Measurements from ENCODE around the gene ZNF319. TPM values are rescaled to one million over a fixed set of nuclear protein-coding genes. Genes with fewer than 3 reads are reported as not detected.

Gene ZNF319
- total RNA-seq (10 to 100 TPM in 1 of 5 donors, 1 to 10 TPM in 3, not detected in 1; 2.4 to 11.0 (median 5.3) TPM), polyA plus RNA-seq (1 to 10 TPM; 1.4 to 2.7 (median 2.2) TPM)
- long read RNA-seq, donor 1: 0 reads
- long read RNA-seq, donor 2, full-length matches to known transcripts: 3 of 3 reads
- long read RNA-seq, donor 2, partial matches to known transcripts: 0 of 3 reads
- long read RNA-seq, donor 2, other reads (novel, unspliced or antisense): 0 of 3 reads
- long read RNA-seq, donor 3, full-length matches to known transcripts: 1 of 1 reads
- long read RNA-seq, donor 3, partial matches to known transcripts: 0 of 1 reads
- long read RNA-seq, donor 3, other reads (novel, unspliced or antisense): 0 of 1 reads
- long read RNA-seq, donor 4, full-length matches to known transcripts: 1 of 1 reads
- long read RNA-seq, donor 4, partial matches to known transcripts: 0 of 1 reads
- long read RNA-seq, donor 4, other reads (novel, unspliced or antisense): 0 of 1 reads
- long read RNA-seq, donor 5, full-length matches to known transcripts: 5 of 5 reads
- long read RNA-seq, donor 5, partial matches to known transcripts: 0 of 5 reads
- long read RNA-seq, donor 5, other reads (novel, unspliced or antisense): 0 of 5 reads
- long read RNA-seq, donor 6, full-length matches to known transcripts: 2 of 2 reads
- long read RNA-seq, donor 6, partial matches to known transcripts: 0 of 2 reads
- long read RNA-seq, donor 6, other reads (novel, unspliced or antisense): 0 of 2 reads
- long read RNA-seq, donor 7, full-length matches to known transcripts: 4 of 4 reads
- long read RNA-seq, donor 7, partial matches to known transcripts: 0 of 4 reads
- long read RNA-seq, donor 7, other reads (novel, unspliced or antisense): 0 of 4 reads
- long read RNA-seq, donor 8: 0 reads
- long read RNA-seq, donor 9, full-length matches to known transcripts: 2 of 2 reads
- long read RNA-seq, donor 9, partial matches to known transcripts: 0 of 2 reads
- long read RNA-seq, donor 9, other reads (novel, unspliced or antisense): 0 of 2 reads
- long read RNA-seq, donor 10: 0 reads

- H3K27me3 ChIP-seq: no peaks in the 10 kb centered on the region
- no peaks in the 10 kb centered on the region for H3K9me3 ChIP-seq
- H3K27ac ChIP-seq: peak within 1 kb of the TSS; percentile 88 to 94 (median 92)
- TF ChIP-seq POLR2AphosphoS5 (IDR thresholded peaks at IDR 0.05) (peak in 1 of 3 donors; percentile 35), CTCF (IDR thresholded peaks at IDR 0.05) (no peak)
- peak within 1 kb of the TSS; percentile 60 to 84 (median 73) for H3K4me3 ChIP-seq
- intact Hi-C loops (cut with DNase I; ENCODE audit: low total_unique reads): loop anchor here (5.0 to 10.0 kb wide), 2 partner anchors 98 to 245 kb away; no protein-coding TSS in a partner anchor
- 0 to 3% (median 1%) methylated on average over 10 to 94 of the region's 95 CpGs for WGBS, 5 donors
- H3K4me1 ChIP-seq: peaks cover 25 to 56% (median 48%) of the 10 kb centered on the region in 4 donors
- peaks cover 26 to 48% (median 45%) of the 10 kb centered on the region in 4 donors for H3K36me3 ChIP-seq
- no peak for DNase-seq
These were observed at the start of gene ZNF319 for GRCh38 chr16:57999971-58000705. ZNF319 (minus strand) TSS chr16:58000672; CDS start chr16:57998265, 2,407 bp downstream.

GRCh38 chr16:58049232-58050185 lies 49.0 kb upstream of the ZNF319 start:
- Histone ChIP-seq H3K27ac (no peak overlapping the region), H3K4me1 (peaks cover 0 to 29% (median 14%) of the 10 kb centered on the region in 4 donors), H3K4me3 (no peak overlapping the region), H3K36me3 (peaks cover 4 to 14% (median 13%) of the 10 kb centered on the region in 4 donors), H3K9me3 (no peaks in the 10 kb centered on the region), H3K27me3 (no peaks in the 10 kb centered on the region)
- intact Hi-C loops (cut with DNase I; ENCODE audit: low total_unique reads): no loop called here
- WGBS, 5 donors: 73 to 80% (median 77%) methylated on average over 13 to 17 of the region's 17 CpGs
- no peak for DNase-seq
- no peak for TF ChIP-seq POLR2A (IDR thresholded peaks at IDR 0.05)
- no peak for TF ChIP-seq POLR2AphosphoS5 (IDR thresholded peaks at IDR 0.05)

- WGBS, 5 donors: 62 to 91% (median 74%) methylated on average over 8 to 13 of the region's 13 CpGs
- no peaks in the 10 kb centered on the region for H3K27me3 ChIP-seq
- no peak overlapping the region for H3K4me3 ChIP-seq
- DNase-seq: no peak
- peaks cover 6 to 23% (median 21%) of the 10 kb centered on the region in 4 donors for H3K36me3 ChIP-seq
- no peak overlapping the region for H3K27ac ChIP-seq
- peaks cover 0 to 29% (median 14%) of the 10 kb centered on the region in 4 donors for H3K4me1 ChIP-seq
- H3K9me3 ChIP-seq: no peaks in the 10 kb centered on the region
- intact Hi-C loops (cut with DNase I; ENCODE audit: low total_unique reads): no loop called here
- TF ChIP-seq POLR2A (IDR thresholded peaks at IDR 0.05): no peak
- no peak for TF ChIP-seq EP300 (IDR thresholded peaks at IDR 0.05)
- no peak for TF ChIP-seq CTCF (IDR thresholded peaks at IDR 0.05)
- TF ChIP-seq POLR2AphosphoS5 (IDR thresholded peaks at IDR 0.05): no peak
These were observed 48.2 kb upstream of the ZNF319 start for GRCh38 chr16:58048494-58049231.

All from stomach (tissue), 19 donors.